GM04504 (cell line): ENCODE results near the gene KLHL13.

Experiments
- DNase-seq: peaks from one replicate; pipeline ENCODE4 v3.0.0-alpha.2; 2012; ENCODE audit warnings: low read depth

The KLHL13 gene

GRCh38 chrX:117851025-117851424, 265.6 kb downstream of the KLHL13 start:
- no peak for DNase-seq
